Thyroid gland (tissue), 4 donors: ENCODE results near the gene ZNF57.

Experiments
- CTCF ChIP-seq, 6 experiments: fragments of 200-600 bp in 3 of 6; fragments of 450-650 bp in 3 of 6; sonication (generic) in 3 of 6; IDR thresholded peaks; one replicate each; pipeline ENCODE4 v1.5.1; 2016 to 2019; ENCODE audit warnings: antibody characterized with exemption in 6 of 6, mild to moderate bottlenecking in 2 of 6, inconsistent platforms in 1 of 6, moderate library complexity in 1 of 6
- POLR2A ChIP-seq, 2 donors: fragments of 450-650 bp; IDR thresholded peaks; one replicate each; pipeline ENCODE4 v1.6.1; 2017; ENCODE audit warnings: antibody characterized with exemption in 2 of 2, mild to moderate bottlenecking in 2 of 2, moderate library complexity in 1 of 2

- no peak for TF ChIP-seq CTCF (IDR thresholded peaks at IDR 0.05)
- no peak for TF ChIP-seq POLR2A (IDR thresholded peaks at IDR 0.05)
These were observed 15.0 kb upstream of the ZNF57 start for GRCh38 chr19:2885736-2886135.
